Osteoblast (primary cell): ENCODE data around the gene DSTYK. TPM values are rescaled to one million over a fixed set of nuclear protein-coding genes. Genes with fewer than 3 reads are reported as not detected.

Source experiments
- DNase-seq: peaks from one replicate; pipeline ENCODE4 v3.0.0; 2011; ENCODE audit warnings: low spot score, mixed read lengths; ENCODE audit not compliant: insufficient read length; ENCODE audit errors: missing footprints
- H2AFZ ChIP-seq: 2 replicates; pipeline ENCODE4 v1.6.0; 2011; ENCODE audit warnings: mild to moderate bottlenecking, low read length
- H3K27ac ChIP-seq: 2 replicates; pipeline ENCODE4 v1.5.1; 2011; ENCODE audit warnings: mild to moderate bottlenecking, low read depth, low read length, moderate library complexity
- H3K27me3 ChIP-seq: 2 replicates; pipeline ENCODE4 v1.6.0; 2012; ENCODE audit warnings: mild to moderate bottlenecking, control low read depth, inconsistent platforms, low read length, moderate library complexity; ENCODE audit not compliant: insufficient read depth
- H3K36me3 ChIP-seq: 2 replicates; pipeline ENCODE4 v1.5.1; 2011; ENCODE audit warnings: mild to moderate bottlenecking, low read length, control low read depth, moderate library complexity; ENCODE audit not compliant: insufficient read depth
- H3K4me1 ChIP-seq: 2 replicates; pipeline ENCODE4 v1.5.1; 2011; ENCODE audit warnings: mild to moderate bottlenecking, low read length, control low read depth, moderate library complexity; ENCODE audit not compliant: insufficient read depth
- H3K4me2 ChIP-seq: 2 replicates; pipeline ENCODE4 v1.6.0; 2011; ENCODE audit warnings: mild to moderate bottlenecking, low read length; ENCODE audit not compliant: insufficient read depth
- H3K4me3 ChIP-seq: fragments of 200-600 bp; sonication (generic); 3 replicates; pipeline ENCODE4 v1.5.1; 2012; ENCODE audit warnings: mild to moderate bottlenecking, low read length, inconsistent platforms; ENCODE audit not compliant: insufficient read depth
- H3K79me2 ChIP-seq: 2 replicates; pipeline ENCODE4 v1.6.0; 2012; ENCODE audit warnings: mild to moderate bottlenecking, low read length, control low read depth, inconsistent platforms; ENCODE audit not compliant: insufficient read depth
- H3K9me3 ChIP-seq: 2 replicates; pipeline ENCODE4 v1.5.1; 2011; ENCODE audit warnings: low read depth, low read length, control low read depth
- H4K20me1 ChIP-seq: 2 replicates; pipeline ENCODE4 v1.6.0; 2012; ENCODE audit warnings: mild to moderate bottlenecking, low read length, control low read depth; ENCODE audit not compliant: insufficient read depth
- total RNA-seq: library from RNA; depleted of rRNA; stranded (reverse); fragments of >200 nt; gene quantifications from 2 replicates; pipeline ENCODE4 v1.2.3, GENCODE V29; 2012
- TF ChIP-seq, protein P1 (sequence below): IDR thresholded peaks from 2 replicates; pipeline ENCODE4 v1.5.1; 2011; ENCODE audit warnings: mild to moderate bottlenecking, low read depth, low read length, moderate library complexity; ENCODE audit errors: extremely low read depth

The DSTYK gene
- total RNA-seq, 1 donor = 18.1 TPM

DNA sequence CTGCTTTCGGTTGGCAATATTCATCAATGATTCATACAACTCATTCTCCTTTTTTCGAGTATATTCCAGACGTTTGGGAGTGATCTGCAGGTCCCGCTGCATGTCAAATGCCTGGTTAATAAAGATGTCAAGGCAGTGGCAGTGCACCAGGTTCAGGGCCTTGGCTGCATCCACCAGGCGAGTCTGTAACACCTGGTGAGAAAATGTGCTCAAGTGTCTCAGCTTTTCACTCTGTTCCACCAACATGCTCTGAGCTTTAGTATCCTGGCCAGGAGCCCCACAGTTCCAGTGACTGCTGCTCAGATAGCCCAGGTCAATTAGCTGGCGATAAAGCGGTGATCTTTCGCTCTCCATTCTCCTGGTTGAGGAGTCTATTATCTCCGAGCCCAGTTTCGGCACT is 42.3 kb downstream of the DSTYK start:
- peaks cover 26% of the 10 kb centered on the region for H3K4me1 ChIP-seq
- peaks cover 19% of the 10 kb centered on the region for H3K36me3 ChIP-seq
- no peak overlapping the region for H2AFZ ChIP-seq
- no peaks in the 10 kb centered on the region for H3K27me3 ChIP-seq
- H4K20me1 ChIP-seq = no peaks in the 10 kb centered on the region
- no peak overlapping the region for H3K4me2 ChIP-seq
- no peak overlapping the region for H3K27ac ChIP-seq
- no peak overlapping the region for H3K4me3 ChIP-seq
- peaks cover 36% of the 10 kb centered on the region for H3K79me2 ChIP-seq
- H3K9me3 ChIP-seq = no peaks in the 10 kb centered on the region
- no peak for DNase-seq
- TF ChIP-seq, protein P1, sequence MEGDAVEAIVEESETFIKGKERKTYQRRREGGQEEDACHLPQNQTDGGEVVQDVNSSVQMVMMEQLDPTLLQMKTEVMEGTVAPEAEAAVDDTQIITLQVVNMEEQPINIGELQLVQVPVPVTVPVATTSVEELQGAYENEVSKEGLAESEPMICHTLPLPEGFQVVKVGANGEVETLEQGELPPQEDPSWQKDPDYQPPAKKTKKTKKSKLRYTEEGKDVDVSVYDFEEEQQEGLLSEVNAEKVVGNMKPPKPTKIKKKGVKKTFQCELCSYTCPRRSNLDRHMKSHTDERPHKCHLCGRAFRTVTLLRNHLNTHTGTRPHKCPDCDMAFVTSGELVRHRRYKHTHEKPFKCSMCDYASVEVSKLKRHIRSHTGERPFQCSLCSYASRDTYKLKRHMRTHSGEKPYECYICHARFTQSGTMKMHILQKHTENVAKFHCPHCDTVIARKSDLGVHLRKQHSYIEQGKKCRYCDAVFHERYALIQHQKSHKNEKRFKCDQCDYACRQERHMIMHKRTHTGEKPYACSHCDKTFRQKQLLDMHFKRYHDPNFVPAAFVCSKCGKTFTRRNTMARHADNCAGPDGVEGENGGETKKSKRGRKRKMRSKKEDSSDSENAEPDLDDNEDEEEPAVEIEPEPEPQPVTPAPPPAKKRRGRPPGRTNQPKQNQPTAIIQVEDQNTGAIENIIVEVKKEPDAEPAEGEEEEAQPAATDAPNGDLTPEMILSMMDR = no peak

- no peaks in the 10 kb centered on the region for H4K20me1 ChIP-seq
Observed at GRCh38 chr1:205168291-205168690, 43.2 kb downstream of the DSTYK start.

GRCh38 chr1:205162301-205162700 is 49.2 kb downstream of the DSTYK start:
- H3K27me3 ChIP-seq = no peaks in the 10 kb centered on the region
- H4K20me1 ChIP-seq = peaks cover 3% of the 10 kb centered on the region
- H2AFZ ChIP-seq = no peak overlapping the region
- DNase-seq = no peak
- peaks cover 8% of the 10 kb centered on the region for H3K79me2 ChIP-seq
- peaks cover 65% of the 10 kb centered on the region for H3K36me3 ChIP-seq
- no peaks in the 10 kb centered on the region for H3K9me3 ChIP-seq
- H3K4me2 ChIP-seq = no peak overlapping the region
- H3K4me3 ChIP-seq = no peak overlapping the region
- TF ChIP-seq, protein P1 = no peak
- H3K4me1 ChIP-seq = no peaks in the 10 kb centered on the region
- H3K27ac ChIP-seq = peak overlapping the region; percentile 15

More at GRCh38 chr1:205168291-205168690, 43.2 kb downstream of the DSTYK start:
- no peak overlapping the region for H3K4me3 ChIP-seq
- H3K4me2 ChIP-seq = no peak overlapping the region
- H3K79me2 ChIP-seq = peaks cover 31% of the 10 kb centered on the region
- DNase-seq = no peak
- H3K4me1 ChIP-seq = peaks cover 24% of the 10 kb centered on the region
- TF ChIP-seq, protein P1 = no peak
- no peak overlapping the region for H2AFZ ChIP-seq
- H3K9me3 ChIP-seq = no peaks in the 10 kb centered on the region
- peaks cover 26% of the 10 kb centered on the region for H3K36me3 ChIP-seq
- no peaks in the 10 kb centered on the region for H3K27me3 ChIP-seq
- peak overlapping the region; percentile 32 for H3K27ac ChIP-seq

GRCh38 chr1:205161076-205161475 is 50.4 kb downstream of the DSTYK start:
- Histone ChIP-seq H4K20me1 (peaks cover 3% of the 10 kb centered on the region), H2AFZ (no peak overlapping the region), H3K36me3 (peaks cover 71% of the 10 kb centered on the region), H3K27ac (no peak overlapping the region), H3K27me3 (no peaks in the 10 kb centered on the region), H3K4me1 (no peaks in the 10 kb centered on the region), H3K4me3 (no peak overlapping the region), H3K9me3 (peaks cover 3% of the 10 kb centered on the region), H3K4me2 (no peak overlapping the region), H3K79me2 (peaks cover 5% of the 10 kb centered on the region)
- TF ChIP-seq, protein P1 = no peak
- peak; percentile 31 for DNase-seq
